Endodermal cell (in vitro differentiated cells): ENCODE data around the gene ZSWIM3. TPM values are rescaled to one million over a fixed set of nuclear protein-coding genes. Genes with fewer than 3 reads are reported as not detected.

Source experiments
- DNase-seq: peaks from one replicate; pipeline ENCODE4 v3.0.0-alpha.2; 2017
- H3K27ac ChIP-seq: 2 replicates; pipeline ENCODE4 v1.5.1; 2013; ENCODE audit warnings: mild to moderate bottlenecking, low read depth, low read length, moderate library complexity
- H3K27me3 ChIP-seq: 2 replicates; pipeline ENCODE4 v1.6.1; 2013; ENCODE audit warnings: mild to moderate bottlenecking, low read length, moderate library complexity; ENCODE audit not compliant: insufficient read depth, control insufficient read depth, poor library complexity, severe bottlenecking
- H3K36me3 ChIP-seq: 2 replicates; pipeline ENCODE4 v1.7.0; 2013; ENCODE audit warnings: mild to moderate bottlenecking, low read length, moderate library complexity; ENCODE audit not compliant: control insufficient read depth, insufficient read depth
- H3K4me1 ChIP-seq: one replicate; pipeline ENCODE4 v1.7.0; 2013; ENCODE audit warnings: low read length; ENCODE audit not compliant: control insufficient read depth, insufficient read depth
- H3K4me3 ChIP-seq: 2 replicates; pipeline ENCODE4 v1.5.1; 2013; ENCODE audit warnings: mild to moderate bottlenecking, low read length, moderate library complexity
- H3K9ac ChIP-seq: 2 replicates; pipeline ENCODE4 v1.6.1; 2013; ENCODE audit warnings: mild to moderate bottlenecking, low read length, moderate library complexity; ENCODE audit not compliant: poor library complexity, severe bottlenecking; ENCODE audit errors: extremely low read depth
- H3K9me3 ChIP-seq: 2 replicates; pipeline ENCODE4 v1.6.1; 2013; ENCODE audit warnings: mild to moderate bottlenecking, low read length, moderate library complexity; ENCODE audit not compliant: control insufficient read depth
- H3K27ac Mint-ChIP-seq: 2 replicates; pipeline ENCODE4 v1.8.0; 2020; ENCODE audit warnings: mixed read lengths
- H3K27me3 Mint-ChIP-seq: 2 replicates; pipeline ENCODE4 v1.8.0; 2021; ENCODE audit warnings: mild to moderate bottlenecking, mixed read lengths; ENCODE audit not compliant: insufficient read depth
- H3K36me3 Mint-ChIP-seq: 2 replicates; pipeline ENCODE4 v1.8.0; 2020; ENCODE audit warnings: low read depth, mixed read lengths
- H3K4me1 Mint-ChIP-seq: 2 replicates; pipeline ENCODE4 v1.8.0; 2020; ENCODE audit warnings: mixed read lengths
- H3K4me3 Mint-ChIP-seq: 2 replicates; pipeline ENCODE4 v1.8.0; 2020; ENCODE audit warnings: mild to moderate bottlenecking, moderate library complexity, mixed read lengths
- H3K9me3 Mint-ChIP-seq: 2 replicates; pipeline ENCODE4 v1.8.0; 2020; ENCODE audit warnings: mild to moderate bottlenecking, mixed read lengths
- WGBS, 2 experiments: methylation state at CpG; one replicate each; pipeline versions ENCODE4 v1.1.5 to v1.1.7; 2013; ENCODE audit warnings: missing lambda C conversion rate in 2 of 2, mixed read lengths in 1 of 2; ENCODE audit not compliant: insufficient coverage in 1 of 2, insufficient read length in 1 of 2; 5-methylcytosine and 5-hydroxymethylcytosine counted together
- total RNA-seq, 2 donors: library from RNA; stranded (reverse); fragmentation: NEBNext Ultra II Directional in 1 of 2; extraction: Animal tissue kit (Norgen Biotek cat#: 25700) in 1 of 2; gene quantifications; 2 replicates in 1 of 2; 3 replicates in 1 of 2; pipeline ENCODE4 v1.2.1, GENCODE V29; 2021
- TF ChIP-seq, protein P1 (sequence below): fragments of 200-600 bp; sonication (generic); conservative IDR thresholded peaks from 2 replicates; pipeline ENCODE4 v1.5.0; 2021; ENCODE audit warnings: antibody characterized with exemption, mild to moderate bottlenecking

Gene ZSWIM3
- total RNA-seq, 2 donors from 2014 or later = 2.1 to 4.6 TPM

DNA sequence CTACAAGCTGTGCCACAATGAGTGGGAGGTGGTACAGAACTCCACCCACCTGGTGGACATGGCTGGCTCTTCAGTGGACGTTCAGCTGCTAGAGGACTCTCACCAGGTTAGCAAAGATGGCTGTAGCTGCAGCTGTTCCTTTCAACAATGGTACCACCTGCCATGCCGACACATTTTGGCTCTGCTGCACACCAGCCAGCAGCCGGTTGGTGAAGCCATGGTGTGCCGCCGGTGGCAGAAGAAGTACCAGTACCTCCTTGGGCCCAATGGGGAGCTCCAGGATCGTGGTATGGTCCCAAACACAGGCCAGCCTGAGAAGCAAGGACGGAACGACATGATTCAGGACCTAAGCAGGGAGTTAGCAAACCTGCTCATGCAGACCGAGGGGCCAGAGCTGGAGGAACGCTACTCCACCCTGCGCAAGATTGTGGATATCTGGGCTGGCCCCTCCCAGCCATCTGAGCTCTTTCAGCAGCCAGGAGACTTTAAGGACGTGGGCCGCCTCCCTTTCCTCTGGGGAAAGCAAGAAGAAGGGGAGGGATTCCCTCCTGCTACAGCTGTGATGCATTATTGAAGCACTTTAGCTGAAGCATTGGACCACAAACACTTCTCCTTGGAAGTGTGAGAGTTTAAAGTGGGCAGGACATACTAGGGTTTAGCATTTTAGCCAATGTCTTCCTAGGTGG, 20.8 kb downstream of the ZSWIM3 start:
- H3K27ac Mint-ChIP-seq = no peak overlapping the region
- H3K4me1 Mint-ChIP-seq = peaks cover 16% of the 10 kb centered on the region
- TF ChIP-seq, protein P1, sequence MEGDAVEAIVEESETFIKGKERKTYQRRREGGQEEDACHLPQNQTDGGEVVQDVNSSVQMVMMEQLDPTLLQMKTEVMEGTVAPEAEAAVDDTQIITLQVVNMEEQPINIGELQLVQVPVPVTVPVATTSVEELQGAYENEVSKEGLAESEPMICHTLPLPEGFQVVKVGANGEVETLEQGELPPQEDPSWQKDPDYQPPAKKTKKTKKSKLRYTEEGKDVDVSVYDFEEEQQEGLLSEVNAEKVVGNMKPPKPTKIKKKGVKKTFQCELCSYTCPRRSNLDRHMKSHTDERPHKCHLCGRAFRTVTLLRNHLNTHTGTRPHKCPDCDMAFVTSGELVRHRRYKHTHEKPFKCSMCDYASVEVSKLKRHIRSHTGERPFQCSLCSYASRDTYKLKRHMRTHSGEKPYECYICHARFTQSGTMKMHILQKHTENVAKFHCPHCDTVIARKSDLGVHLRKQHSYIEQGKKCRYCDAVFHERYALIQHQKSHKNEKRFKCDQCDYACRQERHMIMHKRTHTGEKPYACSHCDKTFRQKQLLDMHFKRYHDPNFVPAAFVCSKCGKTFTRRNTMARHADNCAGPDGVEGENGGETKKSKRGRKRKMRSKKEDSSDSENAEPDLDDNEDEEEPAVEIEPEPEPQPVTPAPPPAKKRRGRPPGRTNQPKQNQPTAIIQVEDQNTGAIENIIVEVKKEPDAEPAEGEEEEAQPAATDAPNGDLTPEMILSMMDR = no peak
- Histone ChIP-seq H3K4me3 (no peak overlapping the region), H3K36me3 (peaks cover 24% of the 10 kb centered on the region), H3K4me1 (peaks cover 3% of the 10 kb centered on the region), H3K27me3 (no peaks in the 10 kb centered on the region), H3K9me3 (no peaks in the 10 kb centered on the region), H3K9ac (no peak overlapping the region), H3K27ac (no peak overlapping the region)
- no peak for DNase-seq
- 92 to 95% methylated on average over 12 to 13 of the region's 13 CpGs for WGBS, 2 experiments
- no peak overlapping the region for H3K4me3 Mint-ChIP-seq
- H3K27me3 Mint-ChIP-seq = no peaks in the 10 kb centered on the region
- H3K9me3 Mint-ChIP-seq = no peaks in the 10 kb centered on the region
- H3K36me3 Mint-ChIP-seq = peaks cover 14% of the 10 kb centered on the region

DNA sequence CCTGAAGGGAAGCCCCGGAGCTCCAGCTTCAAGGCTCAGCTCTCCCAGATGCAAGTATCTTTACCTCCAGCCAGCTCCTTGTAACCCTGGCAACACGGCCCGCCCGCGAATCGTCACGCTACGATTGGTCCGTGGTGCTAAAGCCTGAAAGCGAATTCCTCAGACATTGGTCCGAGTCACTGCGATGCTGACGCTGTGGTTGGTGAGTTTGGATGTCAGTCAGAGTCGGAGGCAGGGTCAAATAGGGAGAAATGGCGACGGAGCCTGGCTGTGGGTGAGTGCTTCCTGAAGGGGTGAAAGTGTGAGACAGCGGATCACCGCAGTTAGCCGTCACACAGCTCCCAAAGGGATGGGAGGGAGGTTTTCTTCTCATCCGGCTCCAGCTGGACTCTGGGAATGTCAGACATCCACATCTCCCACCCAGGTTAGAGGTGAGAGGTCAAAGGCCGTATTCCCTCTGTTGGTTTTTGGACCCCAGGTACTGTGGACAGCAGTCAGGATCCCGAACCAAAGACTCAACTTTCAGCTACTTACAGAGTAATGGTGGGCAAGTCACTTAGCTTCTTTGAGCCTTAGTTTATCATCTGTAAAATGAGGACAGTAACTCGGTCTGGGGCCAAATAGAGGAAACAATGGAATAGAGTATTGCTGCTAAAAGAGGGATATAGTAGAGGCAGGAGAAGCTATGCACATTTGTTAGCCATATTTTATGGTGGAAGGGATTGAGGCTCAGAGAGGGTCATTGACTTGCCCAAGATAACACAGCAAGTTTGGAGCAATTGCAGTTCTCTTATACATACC, 23.8 kb downstream of the ZSWIM3 start, which contains the start of gene ZSWIM1:
TSS of gene ZSWIM1 (plus strand) at position 240 of the 801 bp plus-strand sequence. CDS start 1,366 bp downstream, outside the sequence.
- H3K4me1 Mint-ChIP-seq = peaks cover 6% of the 10 kb centered on the region
- WGBS, 2 experiments = 3 to 4% methylated on average over 13 to 23 of the region's 23 CpGs
- Histone ChIP-seq H3K27ac (peak within 1 kb of the TSS; percentile 52), H3K36me3 (peaks cover 39% of the 10 kb centered on the region), H3K4me1 (no peaks in the 10 kb centered on the region), H3K4me3 (peak within 1 kb of the TSS; percentile 100), H3K9me3 (no peaks in the 10 kb centered on the region), H3K9ac (peak within 1 kb of the TSS; percentile 88), H3K27me3 (no peaks in the 10 kb centered on the region)
- H3K9me3 Mint-ChIP-seq = no peaks in the 10 kb centered on the region
- peak within 1 kb of the TSS; percentile 95 for H3K27ac Mint-ChIP-seq
- peak; percentile 100 for DNase-seq
- no peaks in the 10 kb centered on the region for H3K27me3 Mint-ChIP-seq
- TF ChIP-seq, protein P1 = no peak
- H3K36me3 Mint-ChIP-seq = peaks cover 26% of the 10 kb centered on the region
- peak within 1 kb of the TSS; percentile 90 for H3K4me3 Mint-ChIP-seq

DNA sequence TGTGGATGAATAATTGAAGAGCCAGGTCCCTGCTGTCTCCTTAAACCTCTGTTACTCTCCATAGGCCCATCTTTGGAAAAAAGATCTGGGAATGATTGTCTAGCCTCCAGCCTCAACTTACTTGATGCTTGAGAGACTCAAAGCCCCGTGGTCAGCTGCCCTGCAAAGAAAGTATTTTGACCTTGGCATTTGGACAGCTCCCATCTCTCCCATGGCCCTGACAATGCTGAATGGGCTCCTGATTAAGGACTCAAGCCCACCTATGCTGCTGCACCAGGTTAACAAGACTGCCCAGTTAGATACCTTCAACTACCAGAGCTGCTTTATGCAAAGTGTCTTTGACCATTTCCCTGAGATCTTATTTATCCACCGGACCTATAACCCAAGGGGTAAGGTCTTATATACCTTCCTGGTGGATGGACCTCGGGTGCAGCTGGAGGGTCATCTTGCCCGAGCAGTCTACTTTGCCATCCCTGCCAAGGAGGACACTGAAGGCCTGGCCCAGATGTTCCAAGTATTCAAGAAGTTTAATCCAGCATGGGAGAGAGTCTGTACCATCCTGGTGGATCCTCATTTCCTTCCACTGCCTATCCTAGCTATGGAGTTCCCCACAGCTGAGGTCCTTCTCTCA, 25.2 kb downstream of the ZSWIM3 start:
- Histone ChIP-seq H3K4me3 (no peak overlapping the region), H3K27me3 (no peaks in the 10 kb centered on the region), H3K9ac (no peak overlapping the region), H3K4me1 (no peaks in the 10 kb centered on the region), H3K9me3 (no peaks in the 10 kb centered on the region), H3K36me3 (peaks cover 29% of the 10 kb centered on the region), H3K27ac (no peak overlapping the region)
- TF ChIP-seq, protein P1 = no peak
- DNase-seq = no peak
- H3K36me3 Mint-ChIP-seq = peaks cover 27% of the 10 kb centered on the region
- peak overlapping the region; percentile 90 for H3K4me3 Mint-ChIP-seq
- no peaks in the 10 kb centered on the region for H3K9me3 Mint-ChIP-seq
- 96 to 100% methylated on average over 4 of the region's 4 CpGs for whole genome bisulfite sequencing, 2 experiments
- H3K27me3 Mint-ChIP-seq = no peaks in the 10 kb centered on the region
- H3K27ac Mint-ChIP-seq = no peak overlapping the region
- H3K4me1 Mint-ChIP-seq = peaks cover 6% of the 10 kb centered on the region
